Osteoblast (primary cell): ENCODE results near the gene ZMIZ1. TPM values are rescaled to one million over a fixed set of nuclear protein-coding genes. Genes with fewer than 3 reads are reported as not detected.
A peak's percentile ranks its signal among the peaks of the same experiment; 100 is the strongest.

Source experiments
- DNase-seq: peaks from one replicate; pipeline ENCODE4 v3.0.0; 2011; ENCODE audit warnings: low spot score, mixed read lengths; ENCODE audit not compliant: insufficient read length; ENCODE audit errors: missing footprints
- H2AFZ ChIP-seq: 2 replicates; pipeline ENCODE4 v1.6.0; 2011; ENCODE audit warnings: mild to moderate bottlenecking, low read length
- H3K27ac ChIP-seq: 2 replicates; pipeline ENCODE4 v1.5.1; 2011; ENCODE audit warnings: mild to moderate bottlenecking, low read depth, low read length, moderate library complexity
- H3K27me3 ChIP-seq: 2 replicates; pipeline ENCODE4 v1.6.0; 2012; ENCODE audit warnings: mild to moderate bottlenecking, control low read depth, inconsistent platforms, low read length, moderate library complexity; ENCODE audit not compliant: insufficient read depth
- H3K36me3 ChIP-seq: 2 replicates; pipeline ENCODE4 v1.5.1; 2011; ENCODE audit warnings: mild to moderate bottlenecking, low read length, control low read depth, moderate library complexity; ENCODE audit not compliant: insufficient read depth
- H3K4me1 ChIP-seq: 2 replicates; pipeline ENCODE4 v1.5.1; 2011; ENCODE audit warnings: mild to moderate bottlenecking, low read length, control low read depth, moderate library complexity; ENCODE audit not compliant: insufficient read depth
- H3K4me2 ChIP-seq: 2 replicates; pipeline ENCODE4 v1.6.0; 2011; ENCODE audit warnings: mild to moderate bottlenecking, low read length; ENCODE audit not compliant: insufficient read depth
- H3K4me3 ChIP-seq: fragments of 200-600 bp; sonication (generic); 3 replicates; pipeline ENCODE4 v1.5.1; 2012; ENCODE audit warnings: mild to moderate bottlenecking, low read length, inconsistent platforms; ENCODE audit not compliant: insufficient read depth
- H3K79me2 ChIP-seq: 2 replicates; pipeline ENCODE4 v1.6.0; 2012; ENCODE audit warnings: mild to moderate bottlenecking, low read length, control low read depth, inconsistent platforms; ENCODE audit not compliant: insufficient read depth
- H3K9me3 ChIP-seq: 2 replicates; pipeline ENCODE4 v1.5.1; 2011; ENCODE audit warnings: low read depth, low read length, control low read depth
- H4K20me1 ChIP-seq: 2 replicates; pipeline ENCODE4 v1.6.0; 2012; ENCODE audit warnings: mild to moderate bottlenecking, low read length, control low read depth; ENCODE audit not compliant: insufficient read depth
- CTCF ChIP-seq: IDR thresholded peaks from 2 replicates; pipeline ENCODE4 v1.5.1; 2011; ENCODE audit warnings: mild to moderate bottlenecking, low read depth, low read length, moderate library complexity; ENCODE audit errors: extremely low read depth
- total RNA-seq: library from RNA; depleted of rRNA; stranded (reverse); fragments of >200 nt; gene quantifications from 2 replicates; pipeline ENCODE4 v1.2.3, GENCODE V29; 2012

ZMIZ1 gene
- total RNA-seq, 1 donor: 40.9 TPM

DNA sequence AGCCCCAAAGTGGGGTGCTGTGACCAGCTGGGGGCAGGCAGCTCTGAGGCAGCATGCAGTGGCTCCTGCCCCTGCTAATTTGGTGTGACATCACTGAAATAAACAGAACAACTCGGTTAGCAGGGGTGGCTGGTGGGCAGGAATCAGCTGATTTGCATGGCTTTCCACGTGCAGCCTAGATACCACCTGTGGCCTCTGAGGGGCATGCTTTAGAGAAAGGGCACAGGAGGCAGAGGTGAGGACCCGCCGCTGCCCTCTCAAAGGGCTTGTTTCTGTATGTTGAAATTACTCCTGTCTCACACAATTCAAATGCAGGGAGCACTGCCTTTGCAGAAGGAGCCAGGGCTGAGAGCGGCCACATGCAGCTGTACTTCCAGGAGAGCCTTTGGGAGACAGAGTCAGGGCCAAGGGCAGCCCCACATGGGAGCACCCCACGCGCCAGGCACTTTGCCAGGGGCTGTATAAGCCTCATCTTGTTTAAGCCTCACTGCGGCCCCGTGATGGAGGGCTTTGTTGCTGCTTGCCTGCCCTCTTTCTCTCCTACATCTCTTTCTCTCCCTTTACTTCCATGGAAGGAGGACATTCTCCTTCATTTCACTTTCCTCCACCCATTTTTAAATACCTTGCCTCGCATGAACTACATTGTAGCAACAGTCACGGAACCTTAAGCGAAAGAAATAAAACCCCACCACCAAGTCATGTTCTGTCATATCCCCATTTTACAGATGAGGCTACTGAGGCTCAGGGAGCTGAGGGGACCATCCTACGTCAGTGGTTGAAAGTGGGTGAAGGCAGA lies 137.7 kb downstream of the ZMIZ1 start:
- H3K79me2 ChIP-seq: peaks cover 45% of the 10 kb centered on the region
- H3K27me3 ChIP-seq: no peaks in the 10 kb centered on the region
- no peaks in the 10 kb centered on the region for H3K9me3 ChIP-seq
- H3K4me3 ChIP-seq: no peak overlapping the region
- peak; percentile 58 for DNase-seq
- no peak for TF ChIP-seq CTCF
- no peak overlapping the region for H2AFZ ChIP-seq
- no peak overlapping the region for H3K27ac ChIP-seq
- H3K4me2 ChIP-seq: no peak overlapping the region
- peaks cover 64% of the 10 kb centered on the region for H4K20me1 ChIP-seq
- H3K36me3 ChIP-seq: peaks cover 85% of the 10 kb centered on the region
- H3K4me1 ChIP-seq: no peaks in the 10 kb centered on the region

DNA sequence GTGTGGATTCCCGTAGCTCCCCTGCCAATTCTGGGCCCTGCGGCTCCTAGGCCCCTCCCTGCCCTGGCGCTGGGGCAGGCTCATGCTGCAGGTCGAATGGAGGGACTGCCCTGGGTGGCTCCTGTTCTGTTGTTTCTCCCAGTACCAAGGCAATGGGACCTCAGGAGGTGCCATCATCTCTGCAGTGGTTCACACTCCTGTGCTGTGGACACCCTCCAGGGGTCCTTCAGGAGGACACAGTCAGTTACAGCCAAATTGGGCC lies 138.3 kb downstream of the ZMIZ1 start:
- no peak for TF ChIP-seq CTCF
- Histone ChIP-seq H3K4me2 (no peak overlapping the region), H4K20me1 (peaks cover 64% of the 10 kb centered on the region), H3K36me3 (peaks cover 85% of the 10 kb centered on the region), H3K4me3 (no peak overlapping the region), H3K27me3 (no peaks in the 10 kb centered on the region), H3K79me2 (peaks cover 42% of the 10 kb centered on the region), H3K4me1 (no peaks in the 10 kb centered on the region), H2AFZ (no peak overlapping the region), H3K27ac (no peak overlapping the region), H3K9me3 (no peaks in the 10 kb centered on the region)
- DNase-seq: peak; percentile 51

- Histone ChIP-seq H3K4me1 (no peaks in the 10 kb centered on the region), H3K9me3 (no peaks in the 10 kb centered on the region), H4K20me1 (peaks cover 62% of the 10 kb centered on the region), H3K79me2 (peaks cover 37% of the 10 kb centered on the region), H3K4me2 (no peak overlapping the region), H3K27me3 (no peaks in the 10 kb centered on the region), H2AFZ (no peak overlapping the region), H3K36me3 (peaks cover 85% of the 10 kb centered on the region), H3K27ac (no peak overlapping the region), H3K4me3 (no peak overlapping the region)
- TF ChIP-seq CTCF: no peak
- DNase-seq: no peak
Observed at GRCh38 chr10:79207726-79208125, 139.0 kb downstream of the ZMIZ1 start.

DNA sequence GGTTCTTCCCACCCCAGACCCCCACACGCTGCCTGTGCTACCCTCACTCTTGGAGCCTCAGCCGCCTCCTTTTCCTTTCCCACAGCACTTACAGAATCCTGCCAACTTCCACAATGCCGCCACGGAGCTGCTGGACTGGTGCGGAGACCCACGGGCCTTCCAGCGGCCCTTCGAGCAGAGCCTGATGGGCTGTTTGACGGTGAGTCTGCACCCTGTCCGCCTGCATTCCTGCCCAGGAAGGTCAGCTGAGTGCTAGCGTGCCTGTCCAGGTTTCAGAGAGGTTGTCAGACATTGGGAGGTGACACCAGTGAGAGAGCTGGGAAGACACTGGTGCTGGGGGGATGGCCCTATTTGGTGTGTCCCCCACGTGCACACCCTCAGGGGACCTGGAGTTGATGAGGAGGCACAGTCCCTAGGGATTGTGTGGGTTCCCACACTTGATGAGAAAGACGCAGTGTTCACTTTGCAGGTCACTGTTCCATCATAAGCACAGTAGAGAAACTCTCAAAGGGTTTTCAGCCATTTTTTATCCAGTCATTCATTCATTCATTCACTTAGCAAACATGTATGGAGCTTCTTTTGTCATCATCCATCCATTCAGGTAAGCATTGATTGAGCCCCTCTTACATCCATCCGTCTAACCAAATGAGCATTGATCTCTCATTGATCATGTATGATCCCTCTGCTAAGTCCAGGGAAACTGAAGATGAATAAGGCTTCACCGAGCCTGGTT lies 139.7 kb downstream of the ZMIZ1 start:
- no peak overlapping the region for H3K27ac ChIP-seq
- no peak overlapping the region for H2AFZ ChIP-seq
- H3K36me3 ChIP-seq: peaks cover 84% of the 10 kb centered on the region
- H4K20me1 ChIP-seq: peaks cover 61% of the 10 kb centered on the region
- no peak for DNase-seq
- H3K79me2 ChIP-seq: peaks cover 31% of the 10 kb centered on the region
- H3K9me3 ChIP-seq: no peaks in the 10 kb centered on the region
- TF ChIP-seq CTCF: no peak
- H3K4me1 ChIP-seq: no peaks in the 10 kb centered on the region
- H3K27me3 ChIP-seq: no peaks in the 10 kb centered on the region
- H3K4me2 ChIP-seq: no peak overlapping the region
- H3K4me3 ChIP-seq: no peak overlapping the region
